GM13976 (cell line): ENCODE results near the gene HS3ST4.
"Not testable (repeated sequence)": the region's sequence is repeated elsewhere in the genome, so short reads cannot be mapped to it uniquely, and the experiment has no call there.

ENCODE experiments used
- DNase-seq: peaks from one replicate; pipeline ENCODE4 v3.0.0; 2012; ENCODE audit warnings: low spot score
- in situ Hi-C: fragments of 300-500 bp; cut with MboI; formaldehyde crosslinking; loops from one replicate; pipeline ENCODE4 v1.12.0; 2022; ENCODE audit warnings: low sequenced_read_pairs, mixed read lengths, inconsistent platforms; ENCODE audit not compliant: unreplicated experiment
- TF ChIP-seq, protein P1 (sequence below): IDR thresholded peaks from 2 replicates; pipeline ENCODE4 v1.5.1; 2012; ENCODE audit warnings: borderline replicate concordance, mild to moderate bottlenecking; ENCODE audit not compliant: insufficient read depth; ENCODE audit errors: extremely low read depth, missing control alignments, control extremely low read depth

The HS3ST4 gene

DNA sequence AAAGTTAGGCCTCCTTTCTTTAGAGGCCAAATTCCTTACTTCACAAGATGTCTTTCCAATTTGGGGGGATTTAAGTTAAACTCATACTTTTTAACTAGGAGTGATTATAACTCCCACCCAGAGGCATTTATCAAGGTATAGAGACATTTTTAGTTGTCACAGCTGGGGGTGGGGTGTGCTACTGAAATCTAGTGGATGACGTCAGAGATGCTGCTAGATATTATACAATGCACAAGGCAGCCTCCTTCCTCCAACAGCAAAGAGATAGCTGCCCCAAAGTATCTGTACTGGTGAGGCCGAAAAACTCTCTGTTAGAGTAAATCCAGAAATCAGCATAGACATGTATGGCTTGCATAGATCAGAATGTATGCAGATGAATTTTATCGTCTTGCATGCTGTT, 324.0 kb downstream of the HS3ST4 start:
- in situ Hi-C loops: no loop called here
- DNase-seq: no peak
- TF ChIP-seq, protein P1, sequence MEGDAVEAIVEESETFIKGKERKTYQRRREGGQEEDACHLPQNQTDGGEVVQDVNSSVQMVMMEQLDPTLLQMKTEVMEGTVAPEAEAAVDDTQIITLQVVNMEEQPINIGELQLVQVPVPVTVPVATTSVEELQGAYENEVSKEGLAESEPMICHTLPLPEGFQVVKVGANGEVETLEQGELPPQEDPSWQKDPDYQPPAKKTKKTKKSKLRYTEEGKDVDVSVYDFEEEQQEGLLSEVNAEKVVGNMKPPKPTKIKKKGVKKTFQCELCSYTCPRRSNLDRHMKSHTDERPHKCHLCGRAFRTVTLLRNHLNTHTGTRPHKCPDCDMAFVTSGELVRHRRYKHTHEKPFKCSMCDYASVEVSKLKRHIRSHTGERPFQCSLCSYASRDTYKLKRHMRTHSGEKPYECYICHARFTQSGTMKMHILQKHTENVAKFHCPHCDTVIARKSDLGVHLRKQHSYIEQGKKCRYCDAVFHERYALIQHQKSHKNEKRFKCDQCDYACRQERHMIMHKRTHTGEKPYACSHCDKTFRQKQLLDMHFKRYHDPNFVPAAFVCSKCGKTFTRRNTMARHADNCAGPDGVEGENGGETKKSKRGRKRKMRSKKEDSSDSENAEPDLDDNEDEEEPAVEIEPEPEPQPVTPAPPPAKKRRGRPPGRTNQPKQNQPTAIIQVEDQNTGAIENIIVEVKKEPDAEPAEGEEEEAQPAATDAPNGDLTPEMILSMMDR: no peak

DNA sequence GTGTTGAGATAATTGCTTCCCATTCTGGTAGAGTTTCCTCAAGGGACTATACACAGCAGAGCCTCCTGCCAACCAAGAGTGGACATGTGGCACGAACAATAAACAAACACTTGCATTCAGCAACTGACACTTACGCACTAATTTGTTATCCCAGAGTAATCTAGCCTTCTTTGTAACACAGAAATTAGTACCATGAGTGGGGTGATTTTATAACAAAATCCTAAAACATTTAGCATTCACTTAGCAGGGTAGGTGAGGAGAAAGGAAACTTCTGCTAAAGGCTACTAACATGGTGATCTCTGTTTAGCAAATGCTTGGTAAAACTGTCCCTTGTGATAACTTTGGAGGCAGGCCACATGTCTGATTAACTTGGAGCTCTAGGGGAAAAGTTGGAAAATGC, 325.2 kb downstream of the HS3ST4 start:
- in situ Hi-C loops: no loop called here
- DNase-seq: no peak
- TF ChIP-seq, protein P1: no peak

DNA sequence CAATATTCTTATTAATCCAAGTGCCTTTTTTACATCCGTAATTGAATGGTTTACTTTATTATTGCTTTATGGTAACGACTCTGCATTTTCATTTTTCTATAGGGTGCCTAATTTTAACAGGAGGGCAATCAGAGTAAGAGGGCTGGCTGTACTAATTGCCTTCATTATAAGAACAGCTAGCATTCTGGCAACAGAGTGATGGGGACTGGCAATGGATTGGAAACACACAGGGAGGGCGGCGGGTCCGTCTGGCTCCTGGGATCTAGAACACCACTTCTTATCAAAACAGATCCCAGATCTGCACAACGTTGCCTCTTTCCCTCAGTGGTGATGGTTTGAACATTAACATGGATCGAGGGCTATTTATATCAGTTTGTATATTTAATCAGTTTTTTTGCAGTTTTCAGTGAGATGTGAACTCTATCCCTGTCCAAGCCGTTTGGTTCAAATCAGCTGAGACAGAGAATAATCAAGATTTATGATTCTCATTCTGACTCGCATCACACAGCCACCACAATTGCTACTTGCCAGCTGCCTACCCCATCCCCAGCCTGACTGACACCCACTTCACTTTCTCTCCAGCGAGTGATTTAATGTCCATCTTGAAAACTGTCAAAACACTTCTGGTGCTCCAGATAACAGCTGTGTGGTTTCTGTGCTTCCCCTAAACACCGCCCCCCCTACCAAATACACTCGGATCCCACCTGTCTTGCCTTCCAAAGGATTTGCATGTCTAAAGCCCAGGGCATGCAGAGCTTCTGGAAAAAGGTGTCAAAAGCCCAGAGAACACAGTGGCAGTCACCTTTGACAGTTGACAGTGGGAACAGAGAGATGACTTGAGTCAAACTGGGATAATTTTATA, 327.9 kb downstream of the HS3ST4 start:
- DNase-seq: no peak
- TF ChIP-seq, protein P1: no peak
- in situ Hi-C loops: no loop called here

DNA sequence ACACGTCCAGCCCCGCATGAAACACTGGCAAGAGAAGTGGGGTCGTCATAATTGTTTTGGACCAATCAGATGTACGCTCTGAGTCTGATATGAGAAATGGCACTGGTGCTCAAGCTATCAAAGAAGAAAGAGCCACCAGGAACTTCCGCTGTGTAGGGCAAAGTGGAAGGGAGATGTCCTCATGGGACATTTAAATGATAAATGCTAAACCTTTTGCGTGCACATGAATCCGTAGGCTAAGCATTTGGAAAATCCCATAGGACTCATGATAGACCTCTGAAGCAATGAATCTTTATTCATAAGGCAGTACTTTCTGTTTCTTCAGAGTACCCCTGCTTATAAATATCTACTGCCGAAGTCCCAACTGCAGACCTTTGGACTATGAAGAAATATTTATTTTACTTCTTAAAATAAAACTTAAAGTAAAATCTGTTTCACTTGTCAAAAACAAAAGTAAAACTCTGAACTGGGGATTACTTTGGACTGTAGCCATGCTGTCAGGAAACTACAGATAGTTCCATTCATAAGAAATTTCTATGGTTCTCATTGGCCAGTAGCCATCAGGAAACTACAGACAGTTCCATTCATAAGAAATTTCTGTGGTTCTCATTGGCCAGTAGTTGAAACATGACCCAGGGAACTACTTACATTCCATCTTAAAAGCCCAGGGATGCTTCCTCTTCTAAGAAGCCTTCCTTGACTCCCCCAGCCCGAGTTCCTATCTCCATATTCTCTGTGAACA, 335.1 kb downstream of the HS3ST4 start:
- in situ Hi-C loops: no loop called here
- TF ChIP-seq, protein P1: no peak
- no peak for DNase-seq

DNA sequence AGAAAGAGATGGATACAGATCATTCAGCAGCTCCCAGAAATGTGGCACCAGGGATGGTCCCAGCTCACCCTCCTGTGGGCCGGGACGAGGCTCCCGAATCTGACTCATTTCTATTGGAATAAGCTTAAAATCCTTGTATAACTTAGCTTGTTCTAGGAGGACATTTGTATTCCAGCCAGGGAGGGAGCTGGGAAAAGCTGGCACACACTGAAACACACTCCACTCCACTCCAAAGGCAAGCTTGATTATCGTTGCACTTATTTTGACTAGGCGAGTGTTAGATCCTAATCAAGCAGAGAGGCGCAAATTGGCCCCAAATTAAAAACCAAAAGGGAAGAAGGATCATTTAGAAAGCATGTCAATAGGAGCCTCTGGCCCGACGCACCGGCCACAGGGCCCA, 339.5 kb downstream of the HS3ST4 start:
- TF ChIP-seq, protein P1: no peak
- in situ Hi-C loops: no loop called here
- no peak for DNase-seq

DNA sequence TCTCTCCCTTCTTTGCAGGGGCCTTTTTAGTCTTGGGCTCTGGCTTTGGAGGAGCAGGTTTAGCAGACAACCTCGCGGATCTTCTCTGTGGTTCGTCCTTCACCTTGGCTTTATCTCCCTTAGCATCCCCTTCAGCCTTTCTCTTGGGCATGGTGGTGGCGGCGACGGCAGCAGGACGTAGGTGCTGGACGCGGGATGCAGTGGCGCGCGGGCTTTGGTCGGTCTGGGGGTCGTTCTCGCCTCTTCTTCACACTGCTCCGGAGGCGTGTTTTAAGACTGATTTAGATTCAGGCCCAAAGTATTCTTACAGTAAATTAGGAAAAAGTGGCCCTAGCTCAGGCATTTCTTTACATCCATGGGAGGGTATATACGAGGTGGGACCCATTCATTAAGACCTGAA, 340.9 kb downstream of the HS3ST4 start:
- DNase-seq, in situ Hi-C loops: not testable (repeated sequence)
